A549 (cell line): ENCODE measurements around the gene IST1. TPM values are rescaled to one million over a fixed set of nuclear protein-coding genes. Genes with fewer than 3 reads are reported as not detected.
A peak's percentile ranks its signal among the peaks of the same experiment; 100 is the strongest.

Experiments
- ATAC-seq, 2 experiments: fragments of 200-7000 bp in 1 of 2; fragments of >200 bp in 1 of 2; cut with Nextera tagmentation in 1 of 2; cut with Tn5 transposase in 1 of 2; 3 replicates each; pipeline versions ENCODE4 v1.8.0 to v1.9.1; 2018 to 2020; ENCODE audit warnings: mild to moderate bottlenecking in 1 of 2, moderate library complexity in 1 of 2
- CTCF ChIA-PET: fragments of 300-600 bp; sonication (Branson Sonifier 250); formaldehyde crosslinking; extraction: SDS; loops from one replicate; lab custom pipeline; 2021; ENCODE audit warnings: antibody characterized with exemption, inconsistent platforms; lab: Yijun Ruan, JAX
- POLR2A ChIA-PET: fragments of 350-600 bp; formaldehyde crosslinking; extraction: SDS; loops from one replicate; lab custom pipeline; 2021; ENCODE audit warnings: antibody characterized with exemption, inconsistent platforms; lab: Yijun Ruan, JAX
- DNase-seq, 2 experiments: peaks; one replicate each; pipeline versions ENCODE4 v3.0.0 to v3.0.0-alpha.2; 2011 to 2016; ENCODE audit warnings: low read depth in 1 of 2, low spot score in 1 of 2
- FAIRE-seq: peaks from 2 replicates; lab custom pipeline; 2011; peaks lifted over from hg19 to GRCh38; lab: Jason Lieb, UNC
- H3K27ac ChIP-seq, 2 experiments: fragments of >200 bp; sonication (Bioruptor Twin); formaldehyde crosslinking; 3 replicates each; pipeline ENCODE4 v1.5.1; 2016 to 2017
- H3K4me1 ChIP-seq: fragments of >200 bp; sonication (Bioruptor Twin); formaldehyde crosslinking; 3 replicates; pipeline ENCODE4 v1.6.1; 2016
- H3K4me2 ChIP-seq: fragments of >200 bp; sonication (Bioruptor Twin); formaldehyde crosslinking; 3 replicates; pipeline ENCODE4 v1.6.1; 2016
- H3K4me3 ChIP-seq: fragments of >200 bp; sonication (Bioruptor Twin); formaldehyde crosslinking; 3 replicates; pipeline ENCODE4 v1.5.1; 2016
- H3K9me3 ChIP-seq: fragments of >200 bp; sonication (Bioruptor Twin); formaldehyde crosslinking; 3 replicates; pipeline ENCODE4 v1.6.1; 2016
- BHLHE40 ChIP-seq: IDR thresholded peaks from 2 replicates; pipeline ENCODE4 v1.6.1; 2012; ENCODE audit warnings: low read depth, low read length, inconsistent platforms
- CBX2 ChIP-seq: fragments of 200-600 bp; sonication (generic); IDR thresholded peaks from 2 replicates; pipeline ENCODE4 v1.6.1; 2016; ENCODE audit warnings: low read depth, mild to moderate bottlenecking, borderline replicate concordance
- FOSB ChIP-seq: fragments of 250-450 bp; sonication (Bioruptor Pico); IDR thresholded peaks from 2 replicates; pipeline ENCODE4 v1.5.0; 2020; ENCODE audit warnings: mild to moderate bottlenecking, moderate library complexity
- FOSL2 ChIP-seq, 2 experiments: fragments of 450-650 bp in 1 of 2; fragments of >200 bp in 1 of 2; sonication (Bioruptor Twin) in 1 of 2; formaldehyde crosslinking; IDR thresholded peaks; 2 replicates each; pipeline versions ENCODE4 v1.5.0 to v1.6.1; 2016 to 2020; ENCODE audit warnings: mild to moderate bottlenecking in 1 of 2, moderate library complexity in 1 of 2
- HOXB13 ChIP-seq: fragments of 250-450 bp; sonication (Bioruptor Pico); IDR thresholded peaks from 2 replicates; pipeline ENCODE4 v1.5.0; 2020; ENCODE audit warnings: low read depth, mild to moderate bottlenecking, moderate library complexity
- JUN ChIP-seq, 2 experiments: fragments of >200 bp; sonication (Bioruptor Twin); formaldehyde crosslinking; IDR thresholded peaks; 2 replicates in 1 of 2; 3 replicates in 1 of 2; pipeline ENCODE4 v1.6.1; 2016 to 2017
- KDM1A ChIP-seq: fragments of 200-600 bp; sonication (generic); IDR thresholded peaks from 2 replicates; pipeline ENCODE4 v1.6.1; 2016; ENCODE audit warnings: low read depth, mild to moderate bottlenecking
- KDM5A ChIP-seq: fragments of 200-600 bp; sonication (generic); IDR thresholded peaks from 2 replicates; pipeline ENCODE4 v1.6.1; 2016; ENCODE audit warnings: antibody characterized with exemption, mild to moderate bottlenecking
- NFE2L2 ChIP-seq: fragments of 150-350 bp; conservative IDR thresholded peaks from 2 replicates; pipeline ENCODE4 v1.6.1; 2014; ENCODE audit warnings: low read length
- PHF8 ChIP-seq: fragments of 200-600 bp; sonication (generic); IDR thresholded peaks from 2 replicates; pipeline ENCODE4 v1.6.1; 2016; ENCODE audit warnings: low read depth, mild to moderate bottlenecking, antibody characterized with exemption, moderate library complexity, borderline replicate concordance
- POLR2AphosphoS2 ChIP-seq: conservative IDR thresholded peaks from 2 replicates; pipeline ENCODE4 v1.6.1; 2012; ENCODE audit warnings: low read length, improper control_type of control experiment, inconsistent platforms
- RCOR1 ChIP-seq: fragments of 150-350 bp; IDR thresholded peaks from 2 replicates; pipeline ENCODE4 v1.6.1; 2014; ENCODE audit warnings: antibody characterized with exemption, low read length, low read depth
- RFX5 ChIP-seq: fragments of 450-650 bp; IDR thresholded peaks from 2 replicates; pipeline ENCODE4 v1.7.1; 2014; ENCODE audit warnings: antibody characterized with exemption, mild to moderate bottlenecking, moderate library complexity
- RNF2 ChIP-seq: fragments of 200-600 bp; sonication (generic); IDR thresholded peaks from 2 replicates; pipeline ENCODE4 v1.6.1; 2016; ENCODE audit warnings: low read depth, mild to moderate bottlenecking, antibody characterized with exemption, moderate library complexity, borderline replicate concordance
- SMC3 ChIP-seq: fragments of >200 bp; sonication (Bioruptor Twin); formaldehyde crosslinking; IDR thresholded peaks from 3 replicates; pipeline ENCODE4 v1.6.1; 2018; ENCODE audit warnings: inconsistent platforms
- TP53 ChIP-seq: fragments of 250-450 bp; sonication (Bioruptor Pico); IDR thresholded peaks from 2 replicates; pipeline ENCODE4 v1.5.0; 2021; ENCODE audit warnings: mild to moderate bottlenecking, moderate library complexity
- ZC3H11A ChIP-seq: fragments of 450-650 bp; IDR thresholded peaks from 2 replicates; pipeline ENCODE4 v1.6.1; 2014; ENCODE audit warnings: antibody characterized with exemption, mild to moderate bottlenecking
- WGBS: methylation state at CpG from one replicate; pipeline ENCODE4 v1.1.6; 2017; ENCODE audit errors: missing lambda C conversion rate; 5-methylcytosine and 5-hydroxymethylcytosine counted together
- polyA plus RNA-seq, 4 experiments: library from polyadenylated mRNA; depleted of rRNA in 3 of 4; stranded (reverse); fragments of >200 nt; fragmentation: RNase III in 1 of 4; extraction: RNeasy Plus Mini Kit Qiagen cat#74134 plus additional on column Dnase treatment in 1 of 4; gene quantifications; 2 replicates in 3 of 4; 3 replicates in 1 of 4; pipeline ENCODE4 v1.2.3, GENCODE V29; 2011 to 2017
- TF ChIP-seq, protein P1 (sequence below): fragments of 150-350 bp; IDR thresholded peaks from 2 replicates; pipeline ENCODE4 v1.6.1; 2014; ENCODE audit warnings: low read depth, mild to moderate bottlenecking, low read length
- TF ChIP-seq, protein P2 (sequence below): fragments of >200 bp; sonication (Bioruptor Twin); formaldehyde crosslinking; IDR thresholded peaks from 3 replicates; pipeline ENCODE4 v1.6.1; 2016
- TF ChIP-seq, protein P3 (sequence below): fragments of >200 bp; sonication (Bioruptor Twin); formaldehyde crosslinking; IDR thresholded peaks from 3 replicates; pipeline ENCODE4 v1.5.1; 2016
- TF ChIP-seq, protein P4 (sequence below): IDR thresholded peaks from 2 replicates; pipeline ENCODE4 v1.6.1; 2012

IST1 gene
- polyA plus RNA-seq, 2 of the 4 experiments (the other 2 are of a cell fraction): 178 to 290 TPM

DNA sequence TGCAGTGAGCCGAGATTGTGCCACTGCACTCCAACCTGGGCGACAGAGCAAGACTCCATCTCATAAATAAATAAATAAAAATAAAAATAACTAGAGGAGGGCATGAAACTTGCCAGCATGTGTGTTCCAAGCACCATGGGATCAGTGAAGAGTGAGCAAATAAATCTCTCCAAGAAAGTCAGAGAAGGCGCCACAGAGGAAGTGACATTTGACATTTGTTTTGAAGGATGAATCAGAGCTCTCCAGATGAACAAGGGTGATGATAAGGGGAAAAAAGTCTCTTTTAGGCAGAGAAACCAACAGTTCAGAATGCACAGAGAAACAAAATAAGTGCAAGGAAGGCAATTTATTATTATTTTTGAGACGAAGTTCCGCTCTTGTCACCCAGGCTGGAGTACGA lies 50.3 kb downstream of the IST1 start:
- DNase-seq: no peak
- H3K27ac ChIP-seq: no peak overlapping the region
- no peak overlapping the region for H3K4me3 ChIP-seq
- ChIA-PET POLR2A (no interaction called here), CTCF (no interaction called here)
- 66% methylated on average over 6 of the region's 6 CpGs for WGBS
- no peak overlapping the region for H3K4me2 ChIP-seq
- no peak for FAIRE-seq
- H3K9me3 ChIP-seq: no peaks in the 10 kb centered on the region
- ATAC-seq: no peak
- H3K4me1 ChIP-seq: no peaks in the 10 kb centered on the region
- TF ChIP-seq RCOR1: no peak
- TF ChIP-seq, protein P1, sequence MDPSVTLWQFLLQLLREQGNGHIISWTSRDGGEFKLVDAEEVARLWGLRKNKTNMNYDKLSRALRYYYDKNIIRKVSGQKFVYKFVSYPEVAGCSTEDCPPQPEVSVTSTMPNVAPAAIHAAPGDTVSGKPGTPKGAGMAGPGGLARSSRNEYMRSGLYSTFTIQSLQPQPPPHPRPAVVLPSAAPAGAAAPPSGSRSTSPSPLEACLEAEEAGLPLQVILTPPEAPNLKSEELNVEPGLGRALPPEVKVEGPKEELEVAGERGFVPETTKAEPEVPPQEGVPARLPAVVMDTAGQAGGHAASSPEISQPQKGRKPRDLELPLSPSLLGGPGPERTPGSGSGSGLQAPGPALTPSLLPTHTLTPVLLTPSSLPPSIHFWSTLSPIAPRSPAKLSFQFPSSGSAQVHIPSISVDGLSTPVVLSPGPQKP: no peak
- TF ChIP-seq, protein P2, sequence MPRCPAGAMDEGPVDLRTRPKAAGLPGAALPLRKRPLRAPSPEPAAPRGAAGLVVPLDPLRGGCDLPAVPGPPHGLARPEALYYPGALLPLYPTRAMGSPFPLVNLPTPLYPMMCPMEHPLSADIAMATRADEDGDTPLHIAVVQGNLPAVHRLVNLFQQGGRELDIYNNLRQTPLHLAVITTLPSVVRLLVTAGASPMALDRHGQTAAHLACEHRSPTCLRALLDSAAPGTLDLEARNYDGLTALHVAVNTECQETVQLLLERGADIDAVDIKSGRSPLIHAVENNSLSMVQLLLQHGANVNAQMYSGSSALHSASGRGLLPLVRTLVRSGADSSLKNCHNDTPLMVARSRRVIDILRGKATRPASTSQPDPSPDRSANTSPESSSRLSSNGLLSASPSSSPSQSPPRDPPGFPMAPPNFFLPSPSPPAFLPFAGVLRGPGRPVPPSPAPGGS: no peak
- no peak for TF ChIP-seq KDM1A
- TF ChIP-seq, protein P3, sequence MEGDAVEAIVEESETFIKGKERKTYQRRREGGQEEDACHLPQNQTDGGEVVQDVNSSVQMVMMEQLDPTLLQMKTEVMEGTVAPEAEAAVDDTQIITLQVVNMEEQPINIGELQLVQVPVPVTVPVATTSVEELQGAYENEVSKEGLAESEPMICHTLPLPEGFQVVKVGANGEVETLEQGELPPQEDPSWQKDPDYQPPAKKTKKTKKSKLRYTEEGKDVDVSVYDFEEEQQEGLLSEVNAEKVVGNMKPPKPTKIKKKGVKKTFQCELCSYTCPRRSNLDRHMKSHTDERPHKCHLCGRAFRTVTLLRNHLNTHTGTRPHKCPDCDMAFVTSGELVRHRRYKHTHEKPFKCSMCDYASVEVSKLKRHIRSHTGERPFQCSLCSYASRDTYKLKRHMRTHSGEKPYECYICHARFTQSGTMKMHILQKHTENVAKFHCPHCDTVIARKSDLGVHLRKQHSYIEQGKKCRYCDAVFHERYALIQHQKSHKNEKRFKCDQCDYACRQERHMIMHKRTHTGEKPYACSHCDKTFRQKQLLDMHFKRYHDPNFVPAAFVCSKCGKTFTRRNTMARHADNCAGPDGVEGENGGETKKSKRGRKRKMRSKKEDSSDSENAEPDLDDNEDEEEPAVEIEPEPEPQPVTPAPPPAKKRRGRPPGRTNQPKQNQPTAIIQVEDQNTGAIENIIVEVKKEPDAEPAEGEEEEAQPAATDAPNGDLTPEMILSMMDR: no peak
- no peak for TF ChIP-seq RNF2
- no peak for TF ChIP-seq FOSB
- no peak for TF ChIP-seq CBX2
- TF ChIP-seq POLR2AphosphoS2: no peak
- no peak for TF ChIP-seq BHLHE40
- no peak for TF ChIP-seq FOSL2 (IDR thresholded peaks at IDR 0.05)
- no peak for TF ChIP-seq FOSL2 (CRISPR knock-in tag; IDR thresholded peaks at IDR 0.05)
- TF ChIP-seq JUN (IDR thresholded peaks at IDR 0.05): no peak
- TF ChIP-seq, all 56 proteins: peak for 0

DNA sequence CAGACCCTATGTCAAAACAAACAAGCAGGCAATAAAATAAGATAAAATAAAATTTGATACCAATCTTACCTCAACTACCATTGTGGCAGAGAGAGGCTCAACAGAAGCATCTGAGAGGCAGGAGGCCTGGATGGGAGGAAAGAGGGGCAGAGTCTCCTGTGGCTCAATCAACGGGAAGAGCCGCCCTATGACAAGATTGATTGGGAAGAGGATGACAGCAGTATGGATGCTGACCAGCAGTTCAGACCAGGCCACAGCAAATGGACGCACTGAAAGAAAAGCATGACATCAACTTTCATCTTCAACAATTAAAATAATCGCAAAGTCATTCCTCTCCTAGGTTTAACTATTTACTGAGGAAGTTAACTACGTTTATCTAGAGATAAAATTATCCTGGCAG lies 57.5 kb downstream of the IST1 start:
- ChIA-PET CTCF (no interaction called here), POLR2A (no interaction called here)
- Histone ChIP-seq H3K4me1 (no peaks in the 10 kb centered on the region), H3K27ac (no peak overlapping the region), H3K4me3 (no peak overlapping the region), H3K9me3 (no peaks in the 10 kb centered on the region), H3K4me2 (no peak overlapping the region)
- DNase-seq (no peak), FAIRE-seq (peak; percentile 43), ATAC-seq (no peak)
- no peak for TF ChIP-seq ZC3H11A
- 0 out of 2 replicates have a peak, but pooled peaks have one; percentile 4 for TF ChIP-seq NFE2L2
- no peak for TF ChIP-seq JUN (IDR thresholded peaks at IDR 0.05)
- TF ChIP-seq TP53: no peak
- 52% methylated on average over 5 of the region's 5 CpGs for WGBS

DNA sequence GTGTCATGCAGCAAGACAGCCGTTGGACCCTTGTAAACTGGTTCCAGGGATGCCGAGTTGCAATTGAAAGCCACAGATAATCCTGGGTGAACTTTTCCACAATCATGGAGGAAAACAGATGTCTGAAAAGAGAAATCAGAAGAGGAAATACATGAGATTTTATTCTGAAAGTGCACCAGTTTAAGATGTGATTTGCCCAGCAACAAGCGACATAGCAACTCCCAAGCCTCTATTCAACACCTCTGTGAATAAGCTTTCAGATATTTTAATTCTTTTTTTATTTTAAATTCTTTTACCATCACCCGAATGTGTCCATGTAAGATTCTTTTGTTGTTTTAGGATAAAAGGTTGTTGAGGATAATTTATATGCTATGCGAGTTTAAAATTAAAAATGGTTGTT lies 58.8 kb downstream of the IST1 start:
- FAIRE-seq (no peak), ATAC-seq (no peak)
- POLR2A ChIA-PET: no interaction called here
- Histone ChIP-seq H3K9me3 (no peaks in the 10 kb centered on the region), H3K27ac (no peak overlapping the region), H3K4me1 (no peaks in the 10 kb centered on the region), H3K4me3 (no peak overlapping the region)
- CTCF ChIA-PET: no interaction called here
- 71% methylated on average over 5 of the region's 5 CpGs for WGBS
- TF ChIP-seq RFX5 (peak; percentile 68; the same call in 1 of the 2 replicates), POLR2AphosphoS2 (no peak), PHF8 (no peak), CBX2 (no peak), HOXB13 (no peak), SMC3 (no peak), KDM5A (no peak), FOSB (no peak)
- TF ChIP-seq, protein P4, sequence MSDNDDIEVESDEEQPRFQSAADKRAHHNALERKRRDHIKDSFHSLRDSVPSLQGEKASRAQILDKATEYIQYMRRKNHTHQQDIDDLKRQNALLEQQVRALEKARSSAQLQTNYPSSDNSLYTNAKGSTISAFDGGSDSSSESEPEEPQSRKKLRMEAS: no peak
- TF ChIP-seq, all 56 proteins: peak for 1
- no peak overlapping the region for H3K4me2 ChIP-seq
- DNase-seq: no peak
